SK-N-SH (cell line): ENCODE measurements around the gene PITPNM3.

Experiments used
- CHD2 ChIP-seq: fragments of 150-350 bp; IDR thresholded peaks from 2 replicates; pipeline ENCODE4 v1.6.1; 2018; ENCODE audit warnings: low read length; ENCODE audit not compliant: partially characterized antibody
- FOSL2 ChIP-seq: IDR thresholded peaks from 2 replicates; pipeline ENCODE4 v1.4.0; 2012; ENCODE audit warnings: low read depth, mild to moderate bottlenecking, moderate library complexity, borderline replicate concordance
- JUND ChIP-seq: IDR thresholded peaks from 2 replicates; pipeline ENCODE4 v1.4.0; 2012
- MEF2A ChIP-seq: IDR thresholded peaks from 2 replicates; pipeline ENCODE4 v1.4.0; 2012; ENCODE audit warnings: low read depth, borderline replicate concordance
- POLR2AphosphoS5 ChIP-seq: IDR thresholded peaks from 2 replicates; pipeline ENCODE4 v1.6.1; 2012; ENCODE audit warnings: low read depth, low read length
- RAD21 ChIP-seq: IDR thresholded peaks from 2 replicates; pipeline ENCODE4 v1.6.1; 2012; ENCODE audit warnings: mild to moderate bottlenecking, low read length
- RXRA ChIP-seq: IDR thresholded peaks from 2 replicates; pipeline ENCODE4 v1.4.0; 2012; ENCODE audit warnings: low read depth, mild to moderate bottlenecking, borderline replicate concordance
- SIN3A ChIP-seq: IDR thresholded peaks from 2 replicates; pipeline ENCODE4 v1.6.1; 2012; ENCODE audit warnings: low read depth, mild to moderate bottlenecking, low read length, moderate library complexity, borderline replicate concordance
- SMC3 ChIP-seq: IDR thresholded peaks from 2 replicates; pipeline ENCODE4 v1.6.1; 2012; ENCODE audit warnings: low read depth, low read length, improper control_type of control experiment
- TAF1 ChIP-seq: IDR thresholded peaks from 2 replicates; pipeline ENCODE4 v1.6.1; 2012; ENCODE audit warnings: low read depth, mild to moderate bottlenecking, low read length, moderate library complexity, borderline replicate concordance
- YY1 ChIP-seq: IDR thresholded peaks from 2 replicates; pipeline ENCODE4 v1.4.0; 2012; ENCODE audit warnings: low read depth, mild to moderate bottlenecking
- TF ChIP-seq, protein P1 (sequence below): fragments of 200-600 bp; sonication (generic); IDR thresholded peaks from 2 replicates; pipeline ENCODE4 v1.6.1; 2017; ENCODE audit warnings: antibody characterized with exemption, mild to moderate bottlenecking, moderate library complexity
- TF ChIP-seq, protein P2 (sequence below): IDR thresholded peaks from 2 replicates; pipeline ENCODE4 v1.6.1; 2012; ENCODE audit warnings: mild to moderate bottlenecking, low read depth, low read length, moderate library complexity

GRCh38 chr17:6498901-6499540, 57.3 kb downstream of the PITPNM3 start:
- TF ChIP-seq, protein P1, sequence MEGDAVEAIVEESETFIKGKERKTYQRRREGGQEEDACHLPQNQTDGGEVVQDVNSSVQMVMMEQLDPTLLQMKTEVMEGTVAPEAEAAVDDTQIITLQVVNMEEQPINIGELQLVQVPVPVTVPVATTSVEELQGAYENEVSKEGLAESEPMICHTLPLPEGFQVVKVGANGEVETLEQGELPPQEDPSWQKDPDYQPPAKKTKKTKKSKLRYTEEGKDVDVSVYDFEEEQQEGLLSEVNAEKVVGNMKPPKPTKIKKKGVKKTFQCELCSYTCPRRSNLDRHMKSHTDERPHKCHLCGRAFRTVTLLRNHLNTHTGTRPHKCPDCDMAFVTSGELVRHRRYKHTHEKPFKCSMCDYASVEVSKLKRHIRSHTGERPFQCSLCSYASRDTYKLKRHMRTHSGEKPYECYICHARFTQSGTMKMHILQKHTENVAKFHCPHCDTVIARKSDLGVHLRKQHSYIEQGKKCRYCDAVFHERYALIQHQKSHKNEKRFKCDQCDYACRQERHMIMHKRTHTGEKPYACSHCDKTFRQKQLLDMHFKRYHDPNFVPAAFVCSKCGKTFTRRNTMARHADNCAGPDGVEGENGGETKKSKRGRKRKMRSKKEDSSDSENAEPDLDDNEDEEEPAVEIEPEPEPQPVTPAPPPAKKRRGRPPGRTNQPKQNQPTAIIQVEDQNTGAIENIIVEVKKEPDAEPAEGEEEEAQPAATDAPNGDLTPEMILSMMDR, result no peak
- TF ChIP-seq TAF1 (no peak), MEF2A (no peak), RXRA (no peak), SMC3 (no peak), POLR2AphosphoS5 (no peak), FOSL2 (no peak), CHD2 (no peak), JUND (no peak), RAD21 (no peak), YY1 (no peak), SIN3A (no peak)
- TF ChIP-seq, protein P2, sequence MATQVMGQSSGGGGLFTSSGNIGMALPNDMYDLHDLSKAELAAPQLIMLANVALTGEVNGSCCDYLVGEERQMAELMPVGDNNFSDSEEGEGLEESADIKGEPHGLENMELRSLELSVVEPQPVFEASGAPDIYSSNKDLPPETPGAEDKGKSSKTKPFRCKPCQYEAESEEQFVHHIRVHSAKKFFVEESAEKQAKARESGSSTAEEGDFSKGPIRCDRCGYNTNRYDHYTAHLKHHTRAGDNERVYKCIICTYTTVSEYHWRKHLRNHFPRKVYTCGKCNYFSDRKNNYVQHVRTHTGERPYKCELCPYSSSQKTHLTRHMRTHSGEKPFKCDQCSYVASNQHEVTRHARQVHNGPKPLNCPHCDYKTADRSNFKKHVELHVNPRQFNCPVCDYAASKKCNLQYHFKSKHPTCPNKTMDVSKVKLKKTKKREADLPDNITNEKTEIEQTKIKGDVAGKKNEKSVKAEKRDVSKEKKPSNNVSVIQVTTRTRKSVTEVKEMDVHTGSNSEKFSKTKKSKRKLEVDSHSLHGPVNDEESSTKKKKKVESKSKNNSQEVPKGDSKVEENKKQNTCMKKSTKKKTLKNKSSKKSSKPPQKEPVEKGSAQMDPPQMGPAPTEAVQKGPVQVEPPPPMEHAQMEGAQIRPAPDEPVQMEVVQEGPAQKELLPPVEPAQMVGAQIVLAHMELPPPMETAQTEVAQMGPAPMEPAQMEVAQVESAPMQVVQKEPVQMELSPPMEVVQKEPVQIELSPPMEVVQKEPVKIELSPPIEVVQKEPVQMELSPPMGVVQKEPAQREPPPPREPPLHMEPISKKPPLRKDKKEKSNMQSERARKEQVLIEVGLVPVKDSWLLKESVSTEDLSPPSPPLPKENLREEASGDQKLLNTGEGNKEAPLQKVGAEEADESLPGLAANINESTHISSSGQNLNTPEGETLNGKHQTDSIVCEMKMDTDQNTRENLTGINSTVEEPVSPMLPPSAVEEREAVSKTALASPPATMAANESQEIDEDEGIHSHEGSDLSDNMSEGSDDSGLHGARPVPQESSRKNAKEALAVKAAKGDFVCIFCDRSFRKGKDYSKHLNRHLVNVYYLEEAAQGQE, result no peak
